H1 (cell line): ENCODE data around the gene KCNC2. TPM values are rescaled to one million over a fixed set of nuclear protein-coding genes. Genes with fewer than 3 reads are reported as not detected.

ENCODE experiments used
- CTCF ChIA-PET: fragments of 300-600 bp; sonication (Branson Sonifier 250); formaldehyde crosslinking; loops from one replicate; lab custom pipeline; 2021; ENCODE audit not compliant: partially characterized antibody; lab: Charles Lee
- POLR2A ChIA-PET: fragments of 300-600 bp; sonication (Branson Sonifier 250); formaldehyde crosslinking; loops from one replicate; lab custom pipeline; 2021; ENCODE audit warnings: inconsistent platforms; ENCODE audit not compliant: partially characterized antibody; lab: Charles Lee
- DNase-seq, 2 experiments: peaks; one replicate each; pipeline versions ENCODE4 v3.0.0 to v3.0.0-alpha.2; 2010 to 2022; ENCODE audit warnings: low spot score in 2 of 2, low read depth in 1 of 2, mixed read lengths in 1 of 2
- FAIRE-seq: peaks from 2 replicates; lab custom pipeline; 2011; peaks lifted over from hg19 to GRCh38; lab: Jason Lieb, UNC
- H2AFZ ChIP-seq: 2 replicates; pipeline ENCODE4 v1.8.1; 2012; ENCODE audit warnings: low read length, inconsistent platforms
- H2AK5ac ChIP-seq: 2 replicates; pipeline ENCODE4 v1.6.1; 2013; ENCODE audit warnings: low read depth, low read length
- H2BK120ac ChIP-seq: replicated peaks from 2 replicates; pipeline ENCODE3; 2013; ENCODE audit warnings: low read depth, low read length, inconsistent platforms
- H2BK12ac ChIP-seq: 2 replicates; pipeline ENCODE4 v1.6.1; 2013; ENCODE audit warnings: low read depth, low read length
- H2BK15ac ChIP-seq: 2 replicates; pipeline ENCODE4 v1.6.1; 2013; ENCODE audit warnings: low read length
- H2BK20ac ChIP-seq: 2 replicates; pipeline ENCODE4 v1.6.1; 2013; ENCODE audit warnings: low read length
- H2BK5ac ChIP-seq: 2 replicates; pipeline ENCODE4 v1.6.1; 2013; ENCODE audit warnings: low read depth, low read length
- H3K14ac ChIP-seq: 2 replicates; pipeline ENCODE4 v1.6.1; 2013; ENCODE audit warnings: inconsistent platforms; ENCODE audit not compliant: insufficient read length
- H3K18ac ChIP-seq: 2 replicates; pipeline ENCODE4 v1.6.1; 2013; ENCODE audit warnings: low read length; ENCODE audit errors: extremely low read depth
- H3K23ac ChIP-seq: 2 replicates; pipeline ENCODE4 v1.6.1; 2013; ENCODE audit warnings: inconsistent platforms; ENCODE audit not compliant: insufficient read length
- H3K23me2 ChIP-seq: 2 replicates; pipeline ENCODE4 v1.6.1; 2013; ENCODE audit warnings: low read depth, low read length
- H3K27ac ChIP-seq: 2 replicates; pipeline ENCODE4 v1.6.1; 2011; ENCODE audit warnings: low read depth, low read length, inconsistent platforms
- H3K27me3 ChIP-seq, 4 experiments: replicated peaks in 1 of 4; 1 replicate in 1 of 4; 2 replicates in 3 of 4; pipeline versions ENCODE4 v1.6.1 to v1.8.1; 2011 to 2013; ENCODE audit warnings: low read length in 3 of 4, mild to moderate bottlenecking in 3 of 4, inconsistent platforms in 2 of 4, mixed read lengths in 2 of 4, moderate library complexity in 1 of 4; ENCODE audit not compliant: control insufficient read depth in 3 of 4, insufficient read depth in 3 of 4; ENCODE audit errors: extremely low read depth in 1 of 4
- H3K36me3 ChIP-seq, 4 experiments: 2 replicates each; pipeline versions ENCODE4 v1.6.1 to v1.8.1; 2011 to 2013; ENCODE audit warnings: mild to moderate bottlenecking in 4 of 4, low read length in 3 of 4, moderate library complexity in 2 of 4, control low read depth in 1 of 4, inconsistent platforms in 1 of 4; ENCODE audit not compliant: insufficient read depth in 4 of 4, control insufficient read depth in 2 of 4
- H3K4ac ChIP-seq: replicated peaks from 2 replicates; pipeline ENCODE3; 2013; ENCODE audit warnings: low read length, low read depth, mixed read lengths, inconsistent platforms; ENCODE audit not compliant: insufficient read length
- H3K4me1 ChIP-seq, 4 experiments: replicated peaks in 1 of 4; 1 replicate in 1 of 4; 2 replicates in 3 of 4; pipeline versions ENCODE4 v1.6.1 to v1.8.1; 2011 to 2013; ENCODE audit warnings: low read length in 3 of 4, inconsistent platforms in 2 of 4, mixed read lengths in 1 of 4; ENCODE audit not compliant: insufficient read depth in 4 of 4, control insufficient read depth in 3 of 4
- H3K4me2 ChIP-seq, 2 experiments: 2 replicates each; pipeline versions ENCODE4 v1.6.1 to v1.8.1; 2011 to 2013; ENCODE audit warnings: low read depth in 2 of 2, low read length in 2 of 2, control low read depth in 1 of 2, inconsistent platforms in 1 of 2, mild to moderate bottlenecking in 1 of 2; ENCODE audit not compliant: insufficient read depth in 1 of 2
- H3K4me3 ChIP-seq, 4 experiments: fragments of 200-600, 300-600 bp in 1 of 4; sonication (generic), shearing (Covaris generic), sonication (Bioruptor Twin) in 1 of 4; 2 replicates each; pipeline versions ENCODE4 v1.5.1 to v1.8.1; 2011 to 2016; ENCODE audit warnings: low read length in 4 of 4, low read depth in 3 of 4, control low read depth in 2 of 4, inconsistent platforms in 2 of 4, mild to moderate bottlenecking in 2 of 4, mixed read lengths in 1 of 4, moderate library complexity in 1 of 4; ENCODE audit not compliant: insufficient read depth in 2 of 4; ENCODE audit errors: extremely low read depth in 1 of 4
- H3K56ac ChIP-seq: replicated peaks from 2 replicates; pipeline ENCODE3; 2013; ENCODE audit warnings: low read depth, mild to moderate bottlenecking, mixed read lengths, low read length, inconsistent platforms; ENCODE audit not compliant: insufficient read length
- H3K79me1 ChIP-seq: 2 replicates; pipeline ENCODE4 v1.6.1; 2013; ENCODE audit warnings: low read depth, low read length, control low read depth
- H3K79me2 ChIP-seq, 2 experiments: 2 replicates each; pipeline versions ENCODE4 v1.6.1 to v1.8.1; 2012 to 2013; ENCODE audit warnings: low read length in 2 of 2, mild to moderate bottlenecking in 2 of 2, inconsistent platforms in 1 of 2; ENCODE audit not compliant: insufficient read depth in 2 of 2, control insufficient read depth in 1 of 2
- H3K9ac ChIP-seq, 4 experiments: replicated peaks in 1 of 4; 1 replicate in 1 of 4; 2 replicates in 3 of 4; pipeline versions ENCODE4 v1.6.1 to v1.8.1; 2011 to 2013; ENCODE audit warnings: low read depth in 3 of 4, low read length in 3 of 4, control low read depth in 2 of 4, mild to moderate bottlenecking in 2 of 4, moderate library complexity in 2 of 4, inconsistent platforms in 1 of 4; ENCODE audit errors: extremely low read depth in 1 of 4
- H3K9me3 ChIP-seq, 2 experiments: 2 replicates each; pipeline versions ENCODE4 v1.6.1 to v1.8.1; 2012 to 2013; ENCODE audit warnings: mild to moderate bottlenecking in 2 of 2, moderate library complexity in 2 of 2, control low read depth in 1 of 2, inconsistent platforms in 1 of 2, low read depth in 1 of 2, low read length in 1 of 2, mixed read lengths in 1 of 2; ENCODE audit not compliant: insufficient read depth in 2 of 2
- H4K20me1 ChIP-seq, 2 experiments: replicated peaks in 1 of 2; 2 replicates each; pipeline versions ENCODE3 to v1.8.1; 2011 to 2013; ENCODE audit warnings: inconsistent platforms in 2 of 2, low read length in 2 of 2, mild to moderate bottlenecking in 1 of 2; ENCODE audit not compliant: insufficient read depth in 2 of 2, control insufficient read depth in 1 of 2
- H4K5ac ChIP-seq: 2 replicates; pipeline ENCODE4 v1.6.1; 2013; ENCODE audit warnings: low read length, low read depth, mixed read lengths, inconsistent platforms; ENCODE audit not compliant: insufficient read length
- H4K8ac ChIP-seq: 2 replicates; pipeline ENCODE4 v1.8.0; 2013; ENCODE audit warnings: mild to moderate bottlenecking, moderate library complexity, low read length, inconsistent platforms; ENCODE audit not compliant: insufficient read depth; ENCODE audit errors: extremely low read depth
- H4K91ac ChIP-seq: replicated peaks from 2 replicates; pipeline ENCODE3; 2013; ENCODE audit warnings: low read length, mixed read lengths, inconsistent platforms; ENCODE audit not compliant: insufficient read length
- ASH2L ChIP-seq: fragments of 200-600, 300-600 bp; sonication (generic); IDR thresholded peaks from one replicate; pipeline ENCODE4 v1.7.1; 2017; ENCODE audit warnings: low read length
- RAD21 ChIP-seq, 2 experiments: IDR thresholded peaks in 1 of 2; conservative IDR thresholded peaks in 1 of 2; 2 replicates each; pipeline ENCODE4 v1.6.1; 2011; ENCODE audit warnings: low read depth in 2 of 2, low read length in 2 of 2, improper control_type of control experiment in 1 of 2, inconsistent platforms in 1 of 2, mild to moderate bottlenecking in 1 of 2, moderate library complexity in 1 of 2
- SIRT6 ChIP-seq: IDR thresholded peaks from one replicate; pipeline ENCODE4 v1.7.1; 2012; ENCODE audit warnings: low read length, inconsistent platforms
- WGBS, 2 experiments: shearing (Covaris generic) in 1 of 2; methylation state at CpG; one replicate each; pipeline versions ENCODE4 v1.1.6 to v1.1.7; 2013 to 2015; ENCODE audit warnings: low lambda C conversion rate in 2 of 2, mixed read lengths in 2 of 2, inconsistent platforms in 1 of 2, low coverage in 1 of 2, missing lambda C conversion rate in 1 of 2; ENCODE audit not compliant: insufficient replicate concordance in 2 of 2, insufficient coverage in 1 of 2, insufficient read length in 1 of 2; ENCODE audit errors: extremely low coverage in 1 of 2, missing lambda C conversion rate in 1 of 2; 5-methylcytosine and 5-hydroxymethylcytosine counted together
- polyA plus RNA-seq, 7 experiments: library from polyadenylated mRNA; depleted of rRNA in 3 of 7; stranded (reverse) in 5 of 7; unstranded in 2 of 7; fragments of >200 nt in 5 of 7; fragments of 200-250 nt in 2 of 7; gene quantifications; 1 replicate in 5 of 7; 2 replicates in 1 of 7; 4 replicates in 1 of 7; pipeline versions ENCODE4 v1.2.1 to v1.2.3, GENCODE V29; 2011 to 2013; ENCODE audit warnings: missing spikeins in 2 of 7, mixed read lengths in 2 of 7
- total RNA-seq: library from RNA; stranded (reverse); fragmentation: NEBNext Ultra II Directional; extraction: Animal tissue kit (Norgen Biotek cat#: 25700); gene quantifications from 2 replicates; pipeline ENCODE4 v1.2.1, GENCODE V29; 2021
- TF ChIP-seq, protein P1 (sequence below), 3 experiments: IDR thresholded peaks; 1 replicate in 2 of 3; 2 replicates in 1 of 3; pipeline versions ENCODE4 v1.5.1 to v1.6.1; 2011; ENCODE audit warnings: low read length in 3 of 3, mild to moderate bottlenecking in 3 of 3, inconsistent platforms in 2 of 3, low read depth in 1 of 3, moderate library complexity in 1 of 3; ENCODE audit not compliant: insufficient read depth in 1 of 3; ENCODE audit errors: control extremely low read depth in 1 of 3

The KCNC2 gene
- total and polyA plus RNA-seq, 2 of the 8 experiments (the other 6 are each of a cell fraction or from before 2014, with no cell fraction given): 0.03 TPM; not detected in 1

- H3K79me2 ChIP-seq: no peaks in the 10 kb centered on the region
- no peaks in the 10 kb centered on the region for H4K20me1 ChIP-seq
- 85% methylated on average over 1 of the region's 1 CpG; no CpG with 5 or more reads in 1 of the 2 experiments for WGBS, 2 experiments
- no peaks in the 10 kb centered on the region for H3K27me3 ChIP-seq
- no peaks in the 10 kb centered on the region for H3K9me3 ChIP-seq
- TF ChIP-seq, protein P1, sequence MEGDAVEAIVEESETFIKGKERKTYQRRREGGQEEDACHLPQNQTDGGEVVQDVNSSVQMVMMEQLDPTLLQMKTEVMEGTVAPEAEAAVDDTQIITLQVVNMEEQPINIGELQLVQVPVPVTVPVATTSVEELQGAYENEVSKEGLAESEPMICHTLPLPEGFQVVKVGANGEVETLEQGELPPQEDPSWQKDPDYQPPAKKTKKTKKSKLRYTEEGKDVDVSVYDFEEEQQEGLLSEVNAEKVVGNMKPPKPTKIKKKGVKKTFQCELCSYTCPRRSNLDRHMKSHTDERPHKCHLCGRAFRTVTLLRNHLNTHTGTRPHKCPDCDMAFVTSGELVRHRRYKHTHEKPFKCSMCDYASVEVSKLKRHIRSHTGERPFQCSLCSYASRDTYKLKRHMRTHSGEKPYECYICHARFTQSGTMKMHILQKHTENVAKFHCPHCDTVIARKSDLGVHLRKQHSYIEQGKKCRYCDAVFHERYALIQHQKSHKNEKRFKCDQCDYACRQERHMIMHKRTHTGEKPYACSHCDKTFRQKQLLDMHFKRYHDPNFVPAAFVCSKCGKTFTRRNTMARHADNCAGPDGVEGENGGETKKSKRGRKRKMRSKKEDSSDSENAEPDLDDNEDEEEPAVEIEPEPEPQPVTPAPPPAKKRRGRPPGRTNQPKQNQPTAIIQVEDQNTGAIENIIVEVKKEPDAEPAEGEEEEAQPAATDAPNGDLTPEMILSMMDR (IDR thresholded peaks at IDR 0.05; ENCODE audit: control extremely low read depth in 1 of 3, insufficient read depth in 1 of 3, low read depth in 1 of 3, low read length in 3 of 3): peak in 2 of 3 experiments; percentile 19 to 24; a peak in 2 of 4 replicates
- TF ChIP-seq ASH2L (no peak), SIRT6 (no peak), RAD21 (IDR thresholded peaks at IDR 0.05 in 1 of 2, conservative IDR thresholded peaks at IDR 0.05 in 1 of 2; ENCODE audit: low read depth in 2 of 2, low read length in 2 of 2) (peak; percentile 56 to 58)
- ChIA-PET CTCF (interaction anchor here (0.6 to 1.3 kb wide), 10 partner anchors 9 to 1518 kb away, joined by 3 to 5 read pairs (median 4); no protein-coding TSS in a partner anchor), POLR2A (no interaction called here)
- H2BK20ac ChIP-seq: no peak overlapping the region
- H4K8ac ChIP-seq: no peak overlapping the region; the same call in 1 of the 2 replicates
- no peak overlapping the region for H4K91ac ChIP-seq
- H4K5ac ChIP-seq: no peak overlapping the region
- H3K56ac ChIP-seq: no peak overlapping the region
- no peak overlapping the region for H3K14ac ChIP-seq
- no peak for DNase-seq
- H2AK5ac ChIP-seq: no peak overlapping the region
- H2BK120ac ChIP-seq: no peak overlapping the region
- no peaks in the 10 kb centered on the region for H3K23me2 ChIP-seq
- H2BK12ac ChIP-seq: no peak overlapping the region
- no peak overlapping the region for H3K27ac ChIP-seq
- no peaks in the 10 kb centered on the region for H3K36me3 ChIP-seq
- no peak for FAIRE-seq
- no peak overlapping the region for H3K4ac ChIP-seq
- H3K23ac ChIP-seq: no peak overlapping the region
- no peak overlapping the region for H3K4me2 ChIP-seq
- no peak overlapping the region for H3K9ac ChIP-seq
- no peak overlapping the region for H2BK5ac ChIP-seq
- no peak overlapping the region for H3K4me3 ChIP-seq
- no peaks in the 10 kb centered on the region for H3K79me1 ChIP-seq
- no peak overlapping the region for H2AFZ ChIP-seq
- H2BK15ac ChIP-seq: no peak overlapping the region
- H3K4me1 ChIP-seq: no peaks in the 10 kb centered on the region
- no peak overlapping the region for H3K18ac ChIP-seq
These were observed 122.0 kb downstream of the KCNC2 start for GRCh38 chr12:75087654-75088053.
